ENCODE measurements around the gene NLRP2B. TPM values are rescaled to one million over a fixed set of nuclear protein-coding genes. Genes with fewer than 3 reads are reported as not detected.
"Not testable (repeated sequence)": the region's sequence is repeated elsewhere in the genome, so short reads cannot be mapped to it uniquely, and the experiment has no call there.

NLRP2B gene
- under 1 TPM in 3 of 5 donors, not detected in 2; 0.04 to 0.08 (median 0.04) TPM for polyA plus RNA-seq (ENCODE audit: insufficient read depth in 1 of 5, insufficient read length in 5 of 5, low replicate concordance in 1 of 5)
- long read RNA-seq, donor 1 = 0 reads
- long read RNA-seq, donor 2 = 0 reads
- long read RNA-seq, donor 3 = 0 reads
- long read RNA-seq, donor 4 = 0 reads
- long read RNA-seq, donor 5 = 0 reads
- long read RNA-seq, donor 6 = 0 reads
- long read RNA-seq, donor 7 = 0 reads
- long read RNA-seq, donor 8 = 0 reads

DNA sequence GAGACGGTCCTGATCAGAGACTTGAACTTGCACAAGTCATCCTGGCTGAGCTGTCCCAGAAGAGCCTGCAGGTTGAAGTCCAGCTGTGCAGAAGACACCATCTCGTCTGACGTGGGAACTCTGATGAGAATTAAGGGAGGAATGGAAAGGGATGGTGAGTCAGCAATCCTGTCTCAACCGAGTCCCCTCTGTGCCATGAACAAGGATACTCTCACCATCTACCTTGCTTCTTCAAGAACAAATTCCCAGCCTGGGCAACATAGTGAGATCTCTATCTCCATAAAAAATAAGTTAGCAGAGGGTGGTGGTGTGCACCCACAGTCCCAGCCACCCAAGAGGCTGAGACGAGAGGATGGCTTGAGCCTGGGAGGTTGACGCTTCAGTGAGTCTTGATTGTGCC, at the start of gene NLRP2B:
Gene NLRP2B (minus strand): TSS at position 101 of the 400 bp plus-strand sequence.
- DNase-seq = no peak

GRCh38 chrX:57725995-57726394, 45.9 kb upstream of the NLRP2B start:
- DNase-seq = not testable (repeated sequence)

GRCh38 chrX:57681341-57681740, 1.3 kb upstream of the NLRP2B start:
- DNase-seq = no peak

DNA sequence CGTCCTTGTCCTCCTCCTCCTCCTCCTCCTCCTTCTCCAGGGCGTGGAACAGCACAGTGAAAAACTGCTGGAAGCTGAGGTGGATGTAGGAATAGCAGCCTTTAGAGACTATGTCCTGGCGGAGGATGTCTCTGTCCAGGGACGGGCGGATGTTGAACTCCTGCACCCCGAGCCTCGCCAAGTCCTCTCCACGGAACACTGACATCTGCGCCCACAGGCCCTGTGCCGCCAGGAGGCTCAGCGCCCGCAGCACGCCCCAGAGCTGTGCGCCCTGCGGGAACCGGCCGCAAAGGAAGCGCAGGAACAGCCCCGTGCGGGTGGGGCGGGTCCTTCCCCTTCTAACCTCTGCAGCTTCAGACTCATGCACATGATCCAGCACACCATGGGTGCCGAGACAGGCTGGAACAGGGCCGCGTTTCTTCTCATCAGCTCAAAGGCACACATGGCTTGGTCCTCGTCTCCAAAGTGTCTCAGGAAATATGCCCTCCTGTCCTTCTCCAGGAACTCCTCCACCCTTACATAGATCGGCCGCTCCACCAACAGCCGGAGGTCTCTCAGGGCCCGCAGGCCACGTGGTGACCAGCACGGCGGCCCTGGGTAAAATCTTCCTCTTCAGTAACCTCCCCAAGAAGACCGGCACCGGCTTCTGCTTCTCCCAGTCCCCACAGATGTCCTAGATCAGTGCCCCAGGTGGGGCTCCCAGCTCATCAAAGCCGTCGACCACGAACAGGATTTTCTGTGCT, 1.2 kb downstream of the NLRP2B start:
- no peak for DNase-seq

GRCh38 chrX:57677132-57677858, 2.8 kb downstream of the NLRP2B start:
- DNase-seq = no peak

GRCh38 chrX:57675320-57675719, 4.7 kb downstream of the NLRP2B start:
- no peak for DNase-seq

GRCh38 chrX:57674861-57675260, 5.2 kb downstream of the NLRP2B start:
- DNase-seq = no peak

GRCh38 chrX:57669961-57670360, 10.1 kb downstream of the NLRP2B start:
- no peak for DNase-seq

DNA sequence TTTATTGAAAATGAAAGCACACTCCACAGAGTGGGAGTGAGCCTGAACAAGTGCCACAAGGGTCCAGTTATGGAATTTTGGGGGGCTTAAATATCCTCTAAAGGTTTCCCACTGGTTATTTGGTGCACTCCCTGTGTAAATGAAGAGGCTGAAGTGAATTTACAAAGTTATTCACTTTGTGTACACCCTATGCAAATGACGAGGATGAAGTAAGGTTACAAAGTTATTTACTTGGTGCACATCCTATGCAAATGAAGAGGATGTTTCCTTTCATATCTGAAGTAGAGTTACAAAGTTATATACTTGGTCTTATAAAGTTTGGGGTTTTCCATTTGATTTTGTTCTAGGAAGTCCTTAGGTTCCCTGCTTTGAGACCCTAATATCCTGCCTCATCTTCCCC, 13.1 kb downstream of the NLRP2B start:
- DNase-seq = no peak

DNA sequence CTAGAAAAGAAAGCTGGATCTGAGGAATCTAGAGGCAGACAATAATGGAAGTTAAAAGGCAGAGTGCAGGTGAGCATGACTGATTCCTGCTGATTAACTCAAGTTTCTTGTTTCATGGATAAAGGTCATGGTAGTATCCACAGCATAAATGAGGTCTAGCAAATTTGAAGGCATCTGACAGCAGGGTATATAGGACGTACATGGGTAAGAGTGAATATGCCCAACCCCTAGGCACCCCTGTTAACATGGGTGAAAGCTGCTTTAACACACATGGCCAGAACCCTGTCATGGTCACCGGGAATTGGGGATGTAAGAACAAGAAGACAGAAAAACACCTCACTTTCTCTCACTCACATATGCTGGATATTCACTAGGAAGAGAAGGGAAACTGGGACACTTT, 25.0 kb downstream of the NLRP2B start:
- DNase-seq = no peak

GRCh38 chrX:57652705-57653104, 27.4 kb downstream of the NLRP2B start:
- DNase-seq = no peak

DNA sequence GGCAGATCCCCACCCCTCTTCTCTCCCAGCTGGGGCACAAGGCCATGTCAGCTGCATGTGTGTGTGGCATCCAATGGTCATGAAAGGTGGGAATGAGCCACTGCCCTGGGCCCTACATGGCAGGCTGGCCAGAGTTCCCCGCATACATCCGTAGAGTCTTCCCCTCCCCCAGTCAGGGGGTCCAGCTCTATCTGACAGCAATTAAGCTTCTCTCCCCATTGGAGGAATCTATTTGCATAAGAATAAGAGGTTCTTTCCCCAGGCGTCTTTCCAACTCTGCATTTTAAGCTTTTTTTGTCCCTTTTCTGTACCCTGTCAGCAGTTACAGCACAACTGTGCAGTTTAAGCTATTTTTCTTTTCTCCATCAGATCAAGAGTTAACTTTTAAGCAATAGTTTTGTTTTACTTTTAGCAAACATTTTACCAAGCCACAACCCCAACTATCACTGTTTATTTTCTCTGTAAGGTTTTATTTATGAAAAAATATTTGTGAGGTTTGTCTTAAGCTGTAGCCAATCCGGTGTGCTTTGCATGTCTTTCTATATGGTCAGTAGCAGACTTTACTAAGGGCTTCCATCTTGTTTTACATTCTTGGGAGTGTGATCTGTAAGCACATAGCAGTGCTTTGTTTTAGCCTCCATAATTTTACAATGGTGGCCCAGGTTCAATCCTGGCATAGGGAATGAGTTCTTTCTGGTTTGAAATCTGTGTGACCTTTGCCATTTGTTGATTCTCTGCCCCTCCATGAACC, 28.7 kb downstream of the NLRP2B start:
- no peak for DNase-seq

- no peak for DNase-seq
Measured at GRCh38 chrX:57647020-57647419, 33.0 kb downstream of the NLRP2B start.

DNA sequence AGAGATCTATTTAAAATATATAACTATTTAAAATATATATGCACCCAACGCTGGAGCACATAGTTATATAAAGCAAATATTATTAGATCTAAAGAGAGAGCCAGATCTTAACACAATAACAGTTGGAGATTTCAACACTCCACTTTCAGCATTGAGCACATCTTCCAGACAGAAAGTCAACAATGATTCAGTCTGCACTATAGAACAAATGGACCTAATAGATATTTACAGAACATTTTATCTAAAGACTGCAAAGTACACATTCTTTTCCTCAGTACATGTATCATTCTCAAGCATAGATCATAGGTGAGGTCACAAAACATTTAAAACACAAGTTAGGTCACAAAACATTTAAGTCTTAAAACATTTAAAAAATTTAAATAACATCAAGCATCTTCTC, 36.4 kb downstream of the NLRP2B start:
- no peak for DNase-seq

DNA sequence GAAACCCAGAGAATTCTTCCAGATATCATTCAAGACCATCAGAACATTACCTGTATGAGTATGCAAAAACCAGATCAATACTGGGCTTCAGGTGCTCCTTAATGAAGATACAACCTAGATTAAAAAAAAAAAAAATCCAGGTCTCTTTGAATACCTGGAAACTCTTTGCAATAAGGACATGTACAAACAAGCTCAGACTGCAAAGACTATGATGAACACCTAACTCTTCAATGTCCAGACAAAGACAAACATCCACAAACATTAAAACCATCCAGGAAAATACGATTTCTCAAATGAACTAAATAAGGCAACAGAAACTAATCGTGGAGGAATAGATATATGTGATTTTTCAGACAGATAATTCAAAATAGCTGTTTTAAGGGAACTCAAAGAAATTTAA, 38.7 kb downstream of the NLRP2B start:
- no peak for DNase-seq

GRCh38 chrX:57640674-57641016, 39.4 kb downstream of the NLRP2B start:
- DNase-seq = no peak

DNA sequence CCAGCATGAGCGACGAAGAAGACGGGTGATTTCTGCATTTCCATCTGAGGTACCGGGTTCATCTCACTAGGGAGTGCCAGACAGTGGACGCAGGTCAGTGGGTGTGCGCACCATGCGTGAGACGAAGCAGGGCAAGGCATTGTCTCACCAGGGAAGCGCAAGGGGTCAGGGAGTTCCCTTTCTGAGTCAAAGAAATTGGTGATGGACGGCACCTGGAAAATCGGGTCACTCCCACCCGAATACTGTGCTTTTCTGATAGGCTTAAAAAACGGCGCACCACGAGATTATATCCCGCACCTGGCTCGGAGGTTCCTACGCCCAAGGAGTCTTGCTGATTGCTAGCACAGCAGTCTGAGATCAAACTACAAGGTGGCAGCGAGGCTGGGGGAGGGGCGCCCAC, 50.6 kb downstream of the NLRP2B start:
- DNase-seq = not testable (repeated sequence)

Other genes starting within 250 kb of the NLRP2B start
- gene ZXDB, start 88.2 kb downstream of the NLRP2B start, polyA plus RNA-seq (ENCODE audit: insufficient read depth in 1 of 5, insufficient read length in 5 of 5, low replicate concordance in 1 of 5) = 1 to 10 TPM; 7.0 to 9.2 (median 8.6) TPM
- gene ZXDA, start 230.2 kb upstream of the NLRP2B start, polyA plus RNA-seq (ENCODE audit: insufficient read depth in 1 of 5, insufficient read length in 5 of 5, low replicate concordance in 1 of 5) = 1 to 10 TPM; 3.8 to 5.5 (median 5.2) TPM

Measured in right lung (tissue), 10 donors.